ENCODE measurements around the gene SGK2. TPM values are rescaled to one million over a fixed set of nuclear protein-coding genes. Genes with fewer than 3 reads are reported as not detected.

Gene SGK2
- polyA plus RNA-seq, 4 donors, result 17.6 to 81.9 (median 28.6) TPM

DNA sequence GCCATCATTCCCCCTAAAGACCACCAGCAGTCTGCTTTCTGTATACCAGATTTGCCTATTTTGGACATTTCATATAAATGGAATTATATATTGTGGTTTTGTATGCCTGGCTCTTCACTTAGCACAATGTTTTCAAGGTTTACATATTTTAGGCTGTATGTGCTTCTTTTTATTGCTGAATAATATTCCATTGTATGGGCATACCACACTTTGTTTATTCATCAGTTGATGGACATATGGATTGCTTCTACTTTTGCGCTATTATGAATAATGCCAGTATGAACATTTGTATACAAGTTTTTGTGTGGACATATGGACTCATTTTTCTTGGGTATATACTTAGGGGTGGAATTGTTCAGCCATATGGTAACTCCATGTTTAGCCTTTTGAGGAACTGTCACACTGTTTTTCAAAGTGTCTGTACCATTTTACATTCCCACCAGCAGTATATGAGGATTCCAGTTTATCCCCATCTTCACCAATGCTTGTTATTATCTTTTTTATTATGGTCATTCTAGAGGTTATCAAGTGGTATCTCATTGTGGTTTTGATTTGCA is 38.7 kb upstream of the SGK2 start:
- no peak overlapping the region for H3K4me3 ChIP-seq (ENCODE audit: low read depth in 1 of 3, low read length in 3 of 3)
- no peaks in the 10 kb centered on the region for H3K4me1 ChIP-seq (ENCODE audit: control insufficient read depth in 3 of 3, insufficient read depth in 2 of 3, low read depth in 1 of 3, low read length in 2 of 3)
- H3K27me3 ChIP-seq (ENCODE audit: control insufficient read depth in 3 of 3, insufficient read depth in 3 of 3, low read length in 3 of 3), result no peaks in the 10 kb centered on the region
- no peak overlapping the region for H3K27ac ChIP-seq (ENCODE audit: low read depth in 1 of 3, low read length in 2 of 3)
- no peak for DNase-seq
- FAIRE-seq, result no peak
- peaks cover 0 to 2% (median 1%) of the 10 kb centered on the region in 3 donors for H3K36me3 ChIP-seq (ENCODE audit: control insufficient read depth in 3 of 3, insufficient read depth in 2 of 3, low read depth in 1 of 3, low read length in 3 of 3)
- H3K9me3 ChIP-seq (ENCODE audit: control insufficient read depth in 2 of 2, insufficient read depth in 1 of 2, low read depth in 1 of 2, low read length in 1 of 2), result no peaks in the 10 kb centered on the region
- WGBS, 3 donors, result 97 to 99% (median 97%) methylated on average over 1 of the region's 1 CpG

DNA sequence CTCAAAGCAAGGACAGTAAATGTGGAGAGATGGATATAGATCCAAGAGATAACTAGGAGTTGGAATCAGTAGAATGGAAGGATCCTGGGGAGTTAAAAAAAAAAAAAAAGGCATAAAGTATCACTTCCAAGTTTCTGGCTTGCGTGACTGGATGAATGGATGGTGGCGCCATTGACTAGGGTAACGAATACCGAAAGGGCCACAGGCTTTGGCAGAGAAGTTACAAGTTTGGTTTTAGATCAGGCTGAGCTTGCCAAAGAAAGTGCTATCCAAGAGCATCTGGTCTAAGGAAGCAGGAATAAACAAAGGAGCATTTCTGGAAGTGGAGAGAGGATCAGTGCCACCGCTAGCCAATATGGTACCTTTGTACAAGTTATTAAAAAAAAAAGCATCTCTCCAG is 33.8 kb upstream of the SGK2 start:
- FAIRE-seq, result no peak
- H3K9me3 ChIP-seq (ENCODE audit: control insufficient read depth in 2 of 2, insufficient read depth in 1 of 2, low read depth in 1 of 2, low read length in 1 of 2), result no peaks in the 10 kb centered on the region
- WGBS, 3 donors, result 80 to 86% (median 81%) methylated on average over 5 of the region's 5 CpGs
- H3K27me3 ChIP-seq (ENCODE audit: control insufficient read depth in 3 of 3, insufficient read depth in 3 of 3, low read length in 3 of 3), result no peaks in the 10 kb centered on the region
- H3K4me3 ChIP-seq (ENCODE audit: low read depth in 1 of 3, low read length in 3 of 3), result no peak overlapping the region
- DNase-seq, result no peak
- H3K4me1 ChIP-seq (ENCODE audit: control insufficient read depth in 3 of 3, insufficient read depth in 2 of 3, low read depth in 1 of 3, low read length in 2 of 3), result peaks cover 0 to 2% (median 0%) of the 10 kb centered on the region in 3 donors
- peaks cover 0 to 6% (median 0%) of the 10 kb centered on the region in 3 donors for H3K36me3 ChIP-seq (ENCODE audit: control insufficient read depth in 3 of 3, insufficient read depth in 2 of 3, low read depth in 1 of 3, low read length in 3 of 3)
- H3K27ac ChIP-seq (ENCODE audit: low read depth in 1 of 3, low read length in 2 of 3), result no peak overlapping the region

DNA sequence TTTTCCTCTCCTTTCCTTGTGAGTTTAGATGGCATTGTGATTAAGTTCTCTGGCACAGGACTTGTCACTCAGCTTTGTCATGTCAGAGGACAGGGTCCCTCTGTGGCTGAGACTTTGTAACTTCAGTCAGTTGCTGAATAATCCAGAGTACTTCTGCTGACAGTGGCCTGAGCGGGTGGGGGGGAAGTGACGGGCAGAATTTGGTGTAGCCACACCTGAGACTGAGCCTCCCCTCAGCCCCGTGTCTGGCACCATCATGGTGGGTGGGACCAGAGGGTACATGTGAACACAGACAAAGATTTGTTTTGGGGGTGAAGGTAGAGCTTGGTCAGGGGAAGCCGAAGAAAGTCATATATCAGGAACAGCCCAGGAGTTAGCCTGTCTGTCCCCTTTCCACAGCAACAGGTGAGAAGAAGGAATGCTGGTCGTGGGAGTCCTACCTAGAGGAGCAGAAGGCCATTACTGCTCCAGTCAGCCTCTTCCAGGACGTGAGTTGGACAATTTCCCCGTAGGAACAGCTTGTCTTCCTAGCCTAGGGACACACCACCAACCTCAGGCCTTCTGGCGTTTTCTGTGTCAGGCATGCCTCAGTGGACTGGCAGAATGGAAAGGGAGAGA is 30.5 kb upstream of the SGK2 start:
- DNase-seq, result no peak
- no peaks in the 10 kb centered on the region for H3K9me3 ChIP-seq (ENCODE audit: control insufficient read depth in 2 of 2, insufficient read depth in 1 of 2, low read depth in 1 of 2, low read length in 1 of 2)
- 80 to 85% (median 82%) methylated on average over 8 of the region's 8 CpGs for WGBS, 3 donors
- H3K27ac ChIP-seq (ENCODE audit: low read depth in 1 of 3, low read length in 2 of 3), result no peak overlapping the region
- peaks cover 0 to 18% (median 0%) of the 10 kb centered on the region in 3 donors for H3K4me1 ChIP-seq (ENCODE audit: control insufficient read depth in 3 of 3, insufficient read depth in 2 of 3, low read depth in 1 of 3, low read length in 2 of 3)
- H3K27me3 ChIP-seq (ENCODE audit: control insufficient read depth in 3 of 3, insufficient read depth in 3 of 3, low read length in 3 of 3), result no peaks in the 10 kb centered on the region
- H3K36me3 ChIP-seq (ENCODE audit: control insufficient read depth in 3 of 3, insufficient read depth in 2 of 3, low read depth in 1 of 3, low read length in 3 of 3), result peaks cover 0 to 11% (median 0%) of the 10 kb centered on the region in 3 donors
- FAIRE-seq, result no peak
- no peak overlapping the region for H3K4me3 ChIP-seq (ENCODE audit: low read depth in 1 of 3, low read length in 3 of 3)

DNA sequence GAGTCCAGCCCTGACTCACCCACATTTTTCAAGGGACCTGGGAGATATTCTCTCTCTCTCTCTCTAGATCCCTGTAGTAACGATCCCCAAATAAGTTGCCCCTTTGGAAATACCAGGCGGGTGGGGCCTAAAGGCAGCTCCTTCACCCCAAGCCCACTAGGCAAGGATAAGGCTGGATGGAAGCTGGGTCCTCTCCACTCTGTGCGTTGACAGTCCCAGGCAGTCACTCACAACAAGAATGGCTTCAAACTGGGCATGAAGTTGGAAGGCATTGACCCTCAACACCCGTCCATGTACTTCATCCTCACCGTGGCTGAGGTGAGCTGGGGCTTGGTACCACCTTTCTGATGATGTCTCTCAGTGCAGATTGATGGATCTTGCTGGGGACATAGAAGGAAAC is 29.8 kb upstream of the SGK2 start:
- WGBS, 3 donors, result 84 to 94% (median 91%) methylated on average over 5 of the region's 5 CpGs
- Histone ChIP-seq H3K36me3 (ENCODE audit: control insufficient read depth in 3 of 3, insufficient read depth in 2 of 3, low read depth in 1 of 3, low read length in 3 of 3) (peaks cover 0 to 18% (median 0%) of the 10 kb centered on the region in 3 donors), H3K9me3 (ENCODE audit: control insufficient read depth in 2 of 2, insufficient read depth in 1 of 2, low read depth in 1 of 2, low read length in 1 of 2) (no peaks in the 10 kb centered on the region), H3K27ac (ENCODE audit: low read depth in 1 of 3, low read length in 2 of 3) (no peak overlapping the region), H3K4me3 (ENCODE audit: low read depth in 1 of 3, low read length in 3 of 3) (no peak overlapping the region), H3K4me1 (ENCODE audit: control insufficient read depth in 3 of 3, insufficient read depth in 2 of 3, low read depth in 1 of 3, low read length in 2 of 3) (peaks cover 0 to 18% (median 0%) of the 10 kb centered on the region in 3 donors), H3K27me3 (ENCODE audit: control insufficient read depth in 3 of 3, insufficient read depth in 3 of 3, low read length in 3 of 3) (no peaks in the 10 kb centered on the region)
- no peak for DNase-seq
- no peak for FAIRE-seq

DNA sequence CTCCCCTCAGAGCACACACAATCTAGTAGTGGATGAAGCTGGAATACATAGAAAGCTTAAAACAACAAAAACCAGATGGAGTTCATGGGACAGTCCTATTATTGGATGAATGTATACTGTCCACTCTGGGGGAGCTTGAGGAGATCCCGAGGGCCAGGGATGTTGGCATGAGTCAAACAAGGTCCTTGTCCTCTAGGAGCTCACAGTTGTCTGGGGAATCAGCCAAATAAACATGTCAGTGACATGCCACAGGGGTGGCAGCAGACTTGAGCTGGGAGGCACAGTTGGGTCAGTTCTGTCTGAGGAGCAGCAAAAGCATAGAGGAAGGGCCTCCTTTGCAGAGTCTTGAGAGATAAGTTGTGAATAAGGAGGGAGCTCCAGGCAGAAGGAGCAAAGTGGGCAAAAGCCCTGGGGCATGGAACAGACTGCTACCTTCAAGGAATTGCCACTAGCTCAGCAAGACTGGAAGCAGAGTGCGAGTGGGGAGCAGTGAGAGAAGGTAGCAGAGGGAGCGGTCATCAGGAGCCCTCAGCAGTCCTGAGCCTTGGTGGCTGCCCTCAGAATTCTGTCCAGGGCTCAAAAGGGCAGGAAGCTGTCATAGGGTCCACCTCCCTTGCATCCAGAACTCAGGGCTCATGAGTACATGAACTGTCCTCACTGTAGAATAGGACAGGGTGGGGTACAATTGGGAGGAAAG is 29.2 kb upstream of the SGK2 start:
- Histone ChIP-seq H3K36me3 (ENCODE audit: control insufficient read depth in 3 of 3, insufficient read depth in 2 of 3, low read depth in 1 of 3, low read length in 3 of 3) (peaks cover 0 to 21% (median 0%) of the 10 kb centered on the region in 3 donors), H3K9me3 (ENCODE audit: control insufficient read depth in 2 of 2, insufficient read depth in 1 of 2, low read depth in 1 of 2, low read length in 1 of 2) (no peaks in the 10 kb centered on the region), H3K27me3 (ENCODE audit: control insufficient read depth in 3 of 3, insufficient read depth in 3 of 3, low read length in 3 of 3) (no peaks in the 10 kb centered on the region), H3K4me1 (ENCODE audit: control insufficient read depth in 3 of 3, insufficient read depth in 2 of 3, low read depth in 1 of 3, low read length in 2 of 3) (peaks cover 0 to 18% (median 0%) of the 10 kb centered on the region in 3 donors), H3K27ac (ENCODE audit: low read depth in 1 of 3, low read length in 2 of 3) (peak overlapping the region in 1 of 3 donors; percentile 68), H3K4me3 (ENCODE audit: low read depth in 1 of 3, low read length in 3 of 3) (no peak overlapping the region)
- WGBS, 3 donors, result 91 to 92% (median 92%) methylated on average over 3 of the region's 3 CpGs
- FAIRE-seq, result no peak
- no peak for DNase-seq

DNA sequence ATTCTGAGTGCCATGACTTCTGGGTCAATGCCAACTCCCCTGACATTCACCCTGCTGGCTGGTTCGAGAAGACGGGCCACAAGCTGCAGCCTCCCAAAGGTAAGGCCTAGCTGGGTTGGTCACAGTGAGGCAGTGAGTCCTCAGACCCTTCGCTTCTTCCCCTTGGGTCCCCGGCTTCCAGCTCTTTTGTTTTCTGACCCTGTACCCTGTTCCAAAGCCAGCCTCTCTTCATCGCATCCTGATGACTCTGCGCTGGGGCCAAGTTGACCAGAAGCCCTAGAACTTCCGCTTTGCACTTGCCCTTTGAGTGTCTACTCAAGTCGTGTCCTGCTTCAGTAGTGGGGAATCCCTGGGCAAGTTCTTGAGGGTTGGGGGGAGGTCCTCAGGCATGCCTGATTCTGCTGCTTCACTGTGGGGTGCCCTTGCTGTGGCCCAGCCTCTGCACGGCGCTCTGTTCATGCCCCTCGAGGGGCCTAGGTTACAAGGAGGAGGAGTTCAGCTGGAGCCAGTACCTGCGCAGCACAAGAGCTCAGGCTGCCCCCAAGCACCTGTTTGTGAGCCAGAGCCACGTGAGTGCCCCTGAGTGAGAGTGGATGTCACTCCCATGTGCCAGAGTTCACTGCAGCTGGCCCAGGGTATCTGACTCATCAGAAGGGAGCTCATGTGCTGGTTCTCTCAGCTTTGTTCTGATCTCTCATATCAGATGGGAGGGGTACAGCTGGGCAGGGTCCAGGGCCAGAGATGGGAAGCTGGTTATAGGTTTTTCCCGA is 28.3 kb upstream of the SGK2 start:
- 45 to 73% (median 60%) methylated on average over 14 of the region's 14 CpGs for WGBS, 3 donors
- no peaks in the 10 kb centered on the region for H3K9me3 ChIP-seq (ENCODE audit: control insufficient read depth in 2 of 2, insufficient read depth in 1 of 2, low read depth in 1 of 2, low read length in 1 of 2)
- peak; percentile 94 to 97 for DNase-seq

DNA sequence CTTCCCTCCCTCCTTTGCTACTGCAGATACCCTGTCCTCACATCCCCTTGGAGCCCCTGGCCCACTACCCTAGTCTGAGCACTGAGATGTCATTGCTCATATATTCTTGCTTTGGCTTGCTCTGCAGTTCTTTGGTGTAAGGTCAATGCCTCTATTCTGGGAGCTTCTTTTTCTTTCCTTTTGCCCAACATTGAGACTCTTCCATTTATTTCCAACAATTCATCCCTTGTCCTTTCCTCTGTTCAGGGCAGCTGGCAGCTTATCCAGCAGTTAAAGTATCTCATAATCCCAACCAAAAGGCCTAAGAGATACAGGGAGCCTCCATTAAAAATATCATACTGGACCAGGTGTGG is 27.8 kb upstream of the SGK2 start:
- no peaks in the 10 kb centered on the region for H3K27me3 ChIP-seq (ENCODE audit: control insufficient read depth in 3 of 3, insufficient read depth in 3 of 3, low read length in 3 of 3)
- no peak for DNase-seq
- no peaks in the 10 kb centered on the region for H3K9me3 ChIP-seq (ENCODE audit: control insufficient read depth in 2 of 2, insufficient read depth in 1 of 2, low read depth in 1 of 2, low read length in 1 of 2)
- H3K4me1 ChIP-seq (ENCODE audit: control insufficient read depth in 3 of 3, insufficient read depth in 2 of 3, low read depth in 1 of 3, low read length in 2 of 3), result peaks cover 0 to 18% (median 0%) of the 10 kb centered on the region in 3 donors
- peak overlapping the region in 2 of 3 donors; percentile 72 to 84 for H3K27ac ChIP-seq (ENCODE audit: low read depth in 1 of 3, low read length in 2 of 3)
- FAIRE-seq, result no peak
- H3K36me3 ChIP-seq (ENCODE audit: control insufficient read depth in 3 of 3, insufficient read depth in 2 of 3, low read depth in 1 of 3, low read length in 3 of 3), result peaks cover 0 to 34% (median 0%) of the 10 kb centered on the region in 3 donors
- no peak overlapping the region for H3K4me3 ChIP-seq (ENCODE audit: low read depth in 1 of 3, low read length in 3 of 3)

More for the DNA sequence above, 28.3 kb upstream of the SGK2 start:
- Histone ChIP-seq H3K27me3 (ENCODE audit: control insufficient read depth in 3 of 3, insufficient read depth in 3 of 3, low read length in 3 of 3) (no peaks in the 10 kb centered on the region), H3K4me3 (ENCODE audit: low read depth in 1 of 3, low read length in 3 of 3) (no peak overlapping the region), H3K4me1 (ENCODE audit: control insufficient read depth in 3 of 3, insufficient read depth in 2 of 3, low read depth in 1 of 3, low read length in 2 of 3) (peaks cover 0 to 18% (median 0%) of the 10 kb centered on the region in 3 donors), H3K27ac (ENCODE audit: low read depth in 1 of 3, low read length in 2 of 3) (peak overlapping the region in 2 of 3 donors; percentile 68 to 84), H3K36me3 (ENCODE audit: control insufficient read depth in 3 of 3, insufficient read depth in 2 of 3, low read depth in 1 of 3, low read length in 3 of 3) (peaks cover 0 to 29% (median 0%) of the 10 kb centered on the region in 3 donors)
- no peak for FAIRE-seq

DNA sequence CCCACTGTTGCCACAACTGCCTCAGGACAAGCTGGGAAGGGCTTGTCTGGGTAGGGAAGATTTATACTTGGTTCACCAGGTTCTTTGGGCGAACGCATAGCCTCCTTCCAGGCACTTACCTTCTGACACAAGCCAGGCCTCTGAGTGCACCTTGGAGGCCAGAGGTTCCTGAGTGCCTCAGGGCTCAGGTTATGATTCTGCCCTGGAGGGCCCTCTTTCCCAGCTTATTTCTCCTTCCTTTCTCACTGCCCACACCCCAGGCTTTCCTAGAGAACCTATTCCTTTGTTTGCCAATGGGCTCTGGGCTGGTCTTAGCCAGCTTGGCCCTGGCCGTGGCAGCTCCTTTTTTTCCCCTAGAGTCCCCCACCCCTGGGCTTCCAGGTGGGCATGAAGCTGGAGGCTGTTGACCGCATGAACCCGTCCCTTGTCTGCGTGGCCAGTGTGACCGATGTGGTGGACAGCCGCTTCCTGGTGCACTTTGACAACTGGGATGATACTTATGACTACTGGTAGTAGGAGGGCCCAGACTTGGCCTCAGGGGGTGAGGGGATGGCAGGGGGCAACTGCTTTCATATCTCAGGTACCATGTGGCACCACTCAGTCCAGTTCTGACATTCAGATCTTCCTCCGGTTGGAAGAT is 26.3 kb upstream of the SGK2 start:
- no peak overlapping the region for H3K27ac ChIP-seq (ENCODE audit: low read depth in 1 of 3, low read length in 2 of 3)
- peaks cover 0 to 18% (median 0%) of the 10 kb centered on the region in 3 donors for H3K4me1 ChIP-seq (ENCODE audit: control insufficient read depth in 3 of 3, insufficient read depth in 2 of 3, low read depth in 1 of 3, low read length in 2 of 3)
- peaks cover 0 to 41% (median 0%) of the 10 kb centered on the region in 3 donors for H3K36me3 ChIP-seq (ENCODE audit: control insufficient read depth in 3 of 3, insufficient read depth in 2 of 3, low read depth in 1 of 3, low read length in 3 of 3)
- H3K4me3 ChIP-seq (ENCODE audit: low read depth in 1 of 3, low read length in 3 of 3), result no peak overlapping the region
- DNase-seq (no peak), FAIRE-seq (no peak)
- H3K9me3 ChIP-seq (ENCODE audit: control insufficient read depth in 2 of 2, insufficient read depth in 1 of 2, low read depth in 1 of 2, low read length in 1 of 2), result no peaks in the 10 kb centered on the region
- 93 to 99% (median 98%) methylated on average over 9 of the region's 9 CpGs for WGBS, 3 donors
- no peaks in the 10 kb centered on the region for H3K27me3 ChIP-seq (ENCODE audit: control insufficient read depth in 3 of 3, insufficient read depth in 3 of 3, low read length in 3 of 3)
